Endothelial cell of umbilical vein (primary cell): Measurements from ENCODE around the gene PBX3. TPM values are rescaled to one million over a fixed set of nuclear protein-coding genes. Genes with fewer than 3 reads are reported as not detected.

Source experiments
- BruUV-seq: library from RNA; stranded (reverse); fragments of 400-500 nt; replicated peaks from 2 replicates; lab custom pipeline; 2021; lab: Mats Ljungman, UMichigan
- CTCF ChIA-PET: fragments of 300-600, 350-600 bp; sonication (Branson Sonifier 250); formaldehyde crosslinking; loops from one replicate; lab custom pipeline; 2021; ENCODE audit warnings: antibody characterized with exemption, inconsistent platforms; lab: Charles Lee
- POLR2A ChIA-PET: fragments of 300-600, 350-600 bp; sonication (Branson Sonifier 250); formaldehyde crosslinking; loops from one replicate; lab custom pipeline; 2021; ENCODE audit warnings: antibody characterized with exemption, inconsistent platforms; lab: Charles Lee
- DNase-seq: peaks from one replicate; pipeline ENCODE4 v3.0.0-alpha.2; 2011; ENCODE audit warnings: low read depth, low spot score
- FAIRE-seq: peaks from 2 replicates; lab custom pipeline; 2011; peaks lifted over from hg19 to GRCh38; lab: Jason Lieb, UNC
- H2AFZ ChIP-seq: 2 replicates; pipeline ENCODE4 v1.6.0; 2012; ENCODE audit warnings: low read depth, low read length, control low read depth, inconsistent platforms
- H3K27ac ChIP-seq: 2 replicates; pipeline ENCODE4 v1.5.1; 2011; ENCODE audit warnings: low read depth, mild to moderate bottlenecking, control low read depth, low read length, moderate library complexity; ENCODE audit not compliant: insufficient read depth
- H3K27me3 ChIP-seq, 2 experiments: 2 replicates each; pipeline versions ENCODE4 v1.6.0 to v1.6.1; 2011; ENCODE audit warnings: low read length in 2 of 2, mixed read lengths in 1 of 2; ENCODE audit not compliant: control insufficient read depth in 2 of 2, insufficient read depth in 2 of 2
- H3K36me3 ChIP-seq, 2 experiments: 2 replicates in 1 of 2; 3 replicates in 1 of 2; pipeline ENCODE4 v1.5.1; 2011; ENCODE audit warnings: low read length in 2 of 2, mild to moderate bottlenecking in 1 of 2, moderate library complexity in 1 of 2; ENCODE audit not compliant: control insufficient read depth in 2 of 2, insufficient read depth in 2 of 2; ENCODE audit errors: extremely low read depth in 1 of 2
- H3K4me1 ChIP-seq: 3 replicates; pipeline ENCODE4 v1.5.1; 2011; ENCODE audit warnings: mild to moderate bottlenecking, low read length; ENCODE audit not compliant: control insufficient read depth, insufficient read depth; ENCODE audit errors: extremely low read depth
- H3K4me2 ChIP-seq: 2 replicates; pipeline ENCODE4 v1.6.1; 2011; ENCODE audit warnings: low read length, control low read depth, mixed read lengths; ENCODE audit not compliant: insufficient read depth
- H3K4me3 ChIP-seq, 3 experiments: fragments of 200-600 bp in 1 of 3; sonication (generic), shearing (Covaris generic) in 1 of 3; replicated peaks in 1 of 3; 2 replicates each; pipeline ENCODE4 v1.5.1; 2011 to 2016; ENCODE audit warnings: control low read depth in 3 of 3, low read length in 3 of 3, mild to moderate bottlenecking in 2 of 3, inconsistent platforms in 1 of 3, low read depth in 1 of 3, moderate library complexity in 1 of 3; ENCODE audit not compliant: insufficient read depth in 1 of 3
- H3K79me2 ChIP-seq: 2 replicates; pipeline ENCODE4 v1.6.0; 2012; ENCODE audit warnings: low read length, inconsistent platforms; ENCODE audit not compliant: control insufficient read depth, insufficient read depth
- H3K9ac ChIP-seq: replicated peaks from 2 replicates; pipeline ENCODE3; 2011; ENCODE audit warnings: low read length, control low read depth; ENCODE audit not compliant: insufficient read depth; ENCODE audit errors: extremely low read depth
- H3K9me1 ChIP-seq: replicated peaks from 3 replicates; pipeline ENCODE4 v1.6.0; 2011; ENCODE audit warnings: mild to moderate bottlenecking, low read length; ENCODE audit not compliant: control insufficient read depth, insufficient read depth; ENCODE audit errors: extremely low read depth
- H3K9me3 ChIP-seq: replicated peaks from 2 replicates; pipeline ENCODE4 v1.5.1; 2012; ENCODE audit warnings: low read length, inconsistent platforms; ENCODE audit not compliant: control insufficient read depth, insufficient read depth
- H4K20me1 ChIP-seq: replicated peaks from 2 replicates; pipeline ENCODE3; 2011; ENCODE audit warnings: mild to moderate bottlenecking, low read length; ENCODE audit not compliant: control insufficient read depth, insufficient read depth; ENCODE audit errors: extremely low read depth
- CTCF ChIP-seq, 2 donors: IDR thresholded peaks; 1 replicate in 1 of 2; 2 replicates in 1 of 2; pipeline ENCODE4 v1.5.1; 2011; ENCODE audit warnings: low read length in 2 of 2, mild to moderate bottlenecking in 2 of 2, moderate library complexity in 2 of 2, control low read depth in 1 of 2, inconsistent platforms in 1 of 2, low read depth in 1 of 2; ENCODE audit not compliant: insufficient read depth in 1 of 2; ENCODE audit errors: extremely low read depth in 1 of 2
- EZH2 ChIP-seq: IDR thresholded peaks from 2 replicates; pipeline ENCODE4 v1.6.1; 2012; ENCODE audit warnings: borderline replicate concordance, low read depth, mild to moderate bottlenecking, moderate library complexity, low read length, inconsistent platforms; ENCODE audit not compliant: severe bottlenecking
- FOS ChIP-seq: IDR thresholded peaks from 2 replicates; pipeline ENCODE4 v1.6.1; 2011; ENCODE audit warnings: mild to moderate bottlenecking, low read length, moderate library complexity, borderline replicate concordance; ENCODE audit not compliant: insufficient read depth
- GATA2 ChIP-seq: IDR thresholded peaks from 2 replicates; pipeline ENCODE4 v1.7.0; 2011; ENCODE audit warnings: low read depth, mild to moderate bottlenecking, moderate library complexity, mixed read lengths, low read length; ENCODE audit not compliant: insufficient read length, insufficient read depth
- JUN ChIP-seq: IDR thresholded peaks from 2 replicates; pipeline ENCODE4 v1.6.1; 2011; ENCODE audit warnings: borderline replicate concordance, low read depth; ENCODE audit not compliant: insufficient read length, insufficient read depth
- MAX ChIP-seq: IDR thresholded peaks from 2 replicates; pipeline ENCODE4 v1.6.1; 2011; ENCODE audit not compliant: insufficient read depth, insufficient read length
- MYC ChIP-seq: IDR thresholded peaks from one replicate; pipeline ENCODE4 v1.6.1; 2011; ENCODE audit warnings: mild to moderate bottlenecking, low read depth, low read length
- POLR2A ChIP-seq: IDR thresholded peaks from 2 replicates; pipeline ENCODE4 v1.6.1; 2012; ENCODE audit warnings: low read depth, mild to moderate bottlenecking, control low read depth, low read length
- POLR2AphosphoS5 ChIP-seq: IDR thresholded peaks from 2 replicates; pipeline ENCODE4 v1.6.1; 2012; ENCODE audit warnings: low read depth, mild to moderate bottlenecking, control low read depth, low read length, moderate library complexity; ENCODE audit not compliant: insufficient read depth
- dilution Hi-C: fragments of 300-500 bp; cut with MboI; formaldehyde crosslinking; loops from one replicate; pipeline ENCODE4 v1.15.0; 2019; ENCODE audit warnings: low sequenced_read_pairs; ENCODE audit not compliant: extremely low pct_ligation_motif_present
- intact Hi-C: fragments of 100-400 bp; cut with micrococcal nuclease; formaldehyde crosslinking; loops from one replicate; pipeline ENCODE4 v1.10.0; 2022
- polyA plus RNA-seq, 4 experiments: library from polyadenylated mRNA; depleted of rRNA in 3 of 4; stranded (reverse) in 3 of 4; unstranded in 1 of 4; fragments of >200 nt; gene quantifications; 2 replicates each; pipeline versions ENCODE4 v1.2.1 to v1.2.3, GENCODE V29; 2011 to 2012; ENCODE audit warnings: missing spikeins in 1 of 4
- total RNA-seq: library from RNA; stranded (reverse); gene quantifications from 2 replicates; pipeline ENCODE4 v1.2.3, GENCODE V29; 2021

PBX3 gene
- total and polyA plus RNA-seq, 2 donors (not counting 3 experiments of a cell fraction or from before 2014, with no cell fraction given): 18.8 to 42.0 TPM

DNA sequence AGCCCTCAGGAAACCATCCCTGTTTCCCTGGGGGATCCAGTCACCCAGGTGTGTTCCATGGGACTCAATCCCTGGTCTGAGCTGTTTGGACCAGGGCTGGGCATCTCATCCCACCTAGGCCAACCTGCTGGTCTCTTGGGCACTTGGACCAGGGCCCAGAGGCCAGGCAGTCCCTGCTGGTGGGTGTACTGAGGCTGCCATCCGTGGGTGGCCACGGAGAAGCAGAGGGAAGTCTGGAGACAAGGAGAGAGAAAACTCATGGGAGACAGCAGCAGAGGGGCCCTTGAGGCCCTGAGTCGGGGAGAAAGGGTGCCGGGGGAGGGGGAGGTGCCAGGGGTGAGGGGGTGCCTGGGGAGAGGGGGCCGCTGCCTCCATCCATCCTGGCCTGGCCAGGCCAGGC lies 247.8 kb downstream of the PBX3 start:
- TF ChIP-seq POLR2AphosphoS5 (no peak), MYC (no peak), FOS (no peak), JUN (no peak), EZH2 (no peak), MAX (no peak), POLR2A (no peak), GATA2 (no peak), CTCF (IDR thresholded peaks at IDR 0.05; ENCODE audit: extremely low read depth in 1 of 2, insufficient read depth in 1 of 2, low read depth in 1 of 2, low read length in 2 of 2) (no peak)
- no peaks in the 10 kb centered on the region for H3K27me3 ChIP-seq
- POLR2A ChIA-PET: no interaction called here
- H3K4me2 ChIP-seq: no peak overlapping the region
- H3K9ac ChIP-seq: no peak overlapping the region
- CTCF ChIA-PET: no interaction called here
- no peak overlapping the region for H3K27ac ChIP-seq
- H3K4me3 ChIP-seq: no peak overlapping the region
- no TSS peak for BruUV-seq
- DNase-seq: no peak
- no peaks in the 10 kb centered on the region for H3K9me3 ChIP-seq
- dilution Hi-C loops (no loop called here), intact Hi-C loops (no loop called here)
- H3K9me1 ChIP-seq: no peaks in the 10 kb centered on the region
- no peaks in the 10 kb centered on the region for H3K36me3 ChIP-seq
- H2AFZ ChIP-seq: no peak overlapping the region
- no peak for FAIRE-seq
- no peaks in the 10 kb centered on the region for H4K20me1 ChIP-seq
- no peaks in the 10 kb centered on the region for H3K79me2 ChIP-seq
- H3K4me1 ChIP-seq: no peaks in the 10 kb centered on the region
